Measurements from ENCODE around the gene RPL15.

DNA sequence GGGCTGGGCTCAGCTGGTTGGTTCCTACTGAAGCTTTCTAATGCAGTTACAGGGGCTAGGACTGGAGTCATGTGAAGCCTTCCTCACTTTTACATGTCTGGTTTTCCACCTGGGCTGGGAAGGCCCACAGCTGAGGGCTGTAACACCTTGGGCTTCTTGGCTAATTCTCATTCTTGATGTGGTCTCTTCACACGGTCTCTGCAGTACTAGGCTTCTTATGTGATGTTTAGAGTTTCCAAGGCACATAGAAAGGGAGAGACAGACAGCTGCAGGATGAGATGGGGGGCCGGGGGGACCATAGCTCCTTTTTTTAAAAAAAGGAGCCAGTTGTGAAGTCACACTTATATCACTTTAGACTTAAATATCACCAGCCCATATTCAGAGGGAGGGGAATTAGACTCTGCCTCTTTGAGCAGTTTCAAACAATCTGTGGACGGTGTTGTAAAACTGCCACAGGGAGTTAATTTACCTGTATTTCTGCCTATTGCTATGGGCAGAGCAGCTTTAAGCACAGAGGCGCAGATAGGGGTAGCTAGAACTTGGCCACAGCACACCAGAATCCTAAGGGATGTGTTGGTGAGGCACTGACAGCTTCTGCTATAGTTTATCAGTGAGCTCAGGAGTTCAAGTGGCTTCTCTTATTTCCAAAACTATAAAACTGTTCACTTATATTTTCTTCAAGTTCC, 46.8 kb upstream of the RPL15 start:
- TF ChIP-seq CTCF (conservative IDR thresholded peaks at IDR 0.05 in 1 of 2, IDR thresholded peaks at IDR 0.05 in 1 of 2; ENCODE audit: low read depth in 1 of 2, low read length in 2 of 2): no peak
- no peak for TF ChIP-seq EZH2 (IDR thresholded peaks at IDR 0.05; ENCODE audit: low read length, missing control alignments)
